ENCODE measurements around the gene SLX4IP. TPM values are rescaled to one million over a fixed set of nuclear protein-coding genes. Genes with fewer than 3 reads are reported as not detected.

SLX4IP gene
- total RNA-seq, 2 donors from 2014 or later, result 4.7 to 5.8 TPM

- DNase-seq (ENCODE audit: low spot score) (no peak), ATAC-seq (ENCODE audit: insufficient number of reproducible peaks, low FRiP score, low read depth) (no peak)
- no peaks in the 10 kb centered on the region for H3K36me3 ChIP-seq
- no peaks in the 10 kb centered on the region for H3K4me1 ChIP-seq (ENCODE audit: control insufficient read depth in 1 of 2, low read depth in 2 of 2)
- H3K27me3 ChIP-seq (replicated peaks; ENCODE audit: insufficient read depth), result no peaks in the 10 kb centered on the region
- no peak for TF ChIP-seq CTCF (IDR thresholded peaks at IDR 0.05)
- H3K27ac ChIP-seq, result no peak overlapping the region
- H3K9me3 ChIP-seq, result no peaks in the 10 kb centered on the region
- H3K4me3 ChIP-seq, result no peak overlapping the region
Measured at GRCh38 chr20:10398834-10399369, 36.2 kb upstream of the SLX4IP start.

DNA sequence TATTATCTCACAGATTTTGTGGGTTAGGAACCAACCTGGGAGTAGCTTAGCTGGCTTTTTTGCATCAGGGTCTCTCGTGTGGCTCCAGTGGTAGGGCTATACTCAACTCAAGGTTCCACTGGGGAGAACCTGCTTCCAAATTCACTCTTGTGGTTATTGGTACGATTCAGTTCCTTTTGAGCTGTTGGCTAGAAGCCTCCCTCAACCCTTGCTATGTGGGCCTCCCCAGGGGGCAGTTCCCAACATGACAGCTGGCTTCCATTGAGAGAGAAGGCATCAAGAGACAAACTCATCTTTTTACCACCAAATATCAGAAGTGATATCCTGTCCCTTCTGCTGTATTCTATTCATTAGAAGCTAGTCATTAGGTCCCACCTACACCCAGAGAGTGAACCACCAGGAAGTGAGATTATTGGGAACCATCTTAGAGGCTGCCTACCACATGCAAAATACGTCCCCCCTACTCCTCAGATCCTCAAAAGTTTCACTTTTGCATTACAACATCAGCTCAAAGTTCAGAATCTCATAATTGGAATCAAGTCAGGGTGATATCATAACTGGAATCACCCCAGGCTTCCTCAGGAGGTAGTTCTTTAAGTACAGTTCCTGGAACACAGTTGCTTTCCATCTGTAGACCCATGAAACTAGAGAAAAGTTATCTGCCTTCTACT is 32.0 kb upstream of the SLX4IP start:
- Histone ChIP-seq H3K4me1 (ENCODE audit: control insufficient read depth in 1 of 2, low read depth in 2 of 2) (no peaks in the 10 kb centered on the region), H3K27ac (no peak overlapping the region), H3K36me3 (peaks cover 3% of the 10 kb centered on the region), H3K27me3 (replicated peaks; ENCODE audit: insufficient read depth) (no peaks in the 10 kb centered on the region), H3K4me3 (no peak overlapping the region), H3K9me3 (no peaks in the 10 kb centered on the region)
- no peak for TF ChIP-seq CTCF (IDR thresholded peaks at IDR 0.05)
- DNase-seq (ENCODE audit: low spot score) (no peak), ATAC-seq (ENCODE audit: insufficient number of reproducible peaks, low FRiP score, low read depth) (no peak)

GRCh38 chr20:10404023-10404628 is 31.0 kb upstream of the SLX4IP start:
- Histone ChIP-seq H3K9me3 (no peaks in the 10 kb centered on the region), H3K4me1 (ENCODE audit: control insufficient read depth in 1 of 2, low read depth in 2 of 2) (no peaks in the 10 kb centered on the region), H3K36me3 (peaks cover 3% of the 10 kb centered on the region), H3K4me3 (no peak overlapping the region), H3K27me3 (replicated peaks; ENCODE audit: insufficient read depth) (no peaks in the 10 kb centered on the region), H3K27ac (no peak overlapping the region)
- ATAC-seq (ENCODE audit: insufficient number of reproducible peaks, low FRiP score, low read depth) (no peak), DNase-seq (ENCODE audit: low spot score) (no peak)
- no peak for TF ChIP-seq CTCF (IDR thresholded peaks at IDR 0.05)

DNA sequence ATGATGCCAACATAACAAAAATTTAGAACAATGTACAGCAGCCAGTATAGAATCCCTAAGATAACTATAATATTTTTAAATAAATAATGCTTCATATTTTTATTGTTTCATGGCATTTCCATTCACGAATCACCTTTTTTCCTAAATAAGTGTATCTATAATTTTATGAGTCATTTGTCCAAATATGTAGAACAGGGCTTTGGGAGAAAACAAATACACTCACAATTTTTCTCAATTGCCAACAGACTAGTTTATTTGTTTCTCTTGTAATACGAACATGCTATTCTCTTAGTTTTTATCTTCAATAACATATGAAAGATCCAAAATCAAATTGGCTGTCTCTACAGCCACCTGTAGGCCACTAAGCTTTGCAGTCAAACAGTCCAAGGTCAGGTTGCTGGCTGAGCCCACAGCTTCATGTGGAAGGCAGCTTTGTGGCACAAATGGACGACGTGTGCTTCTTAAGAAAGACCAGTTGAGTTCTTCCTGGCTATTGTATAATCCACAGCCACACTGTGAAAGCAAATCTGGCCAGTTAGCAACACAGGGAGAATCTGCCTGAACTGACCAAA is 30.1 kb upstream of the SLX4IP start:
- Histone ChIP-seq H3K9me3 (no peaks in the 10 kb centered on the region), H3K4me1 (ENCODE audit: control insufficient read depth in 1 of 2, low read depth in 2 of 2) (no peaks in the 10 kb centered on the region), H3K4me3 (no peak overlapping the region), H3K36me3 (peaks cover 3% of the 10 kb centered on the region), H3K27me3 (replicated peaks; ENCODE audit: insufficient read depth) (no peaks in the 10 kb centered on the region), H3K27ac (no peak overlapping the region)
- ATAC-seq (ENCODE audit: insufficient number of reproducible peaks, low FRiP score, low read depth), result no peak
- DNase-seq (ENCODE audit: low spot score), result no peak
- no peak for TF ChIP-seq CTCF (IDR thresholded peaks at IDR 0.05)

- H3K4me3 ChIP-seq, result no peak overlapping the region
- TF ChIP-seq CTCF (IDR thresholded peaks at IDR 0.05), result no peak
- peaks cover 3% of the 10 kb centered on the region for H3K36me3 ChIP-seq
- H3K9me3 ChIP-seq, result no peaks in the 10 kb centered on the region
- ATAC-seq (ENCODE audit: insufficient number of reproducible peaks, low FRiP score, low read depth) (no peak), DNase-seq (ENCODE audit: low spot score) (no peak)
- H3K4me1 ChIP-seq (ENCODE audit: control insufficient read depth in 1 of 2, low read depth in 2 of 2), result no peaks in the 10 kb centered on the region
- H3K27me3 ChIP-seq (replicated peaks; ENCODE audit: insufficient read depth), result no peaks in the 10 kb centered on the region
- no peak overlapping the region for H3K27ac ChIP-seq
Measured at GRCh38 chr20:10408108-10408813, 26.8 kb upstream of the SLX4IP start.
